Adipocyte (in vitro differentiated cells): ENCODE data around the gene SLC6A3.
A peak's percentile ranks its signal among the peaks of the same experiment; 100 is the strongest.
"Not testable (repeated sequence)": the region's sequence is repeated elsewhere in the genome, so short reads cannot be mapped to it uniquely, and the experiment has no call there.

Source experiments
- DNase-seq: peaks from one replicate; pipeline ENCODE4 v3.0.0-alpha.2; 2015; ENCODE audit warnings: low read depth
- H3K27me3 ChIP-seq: replicated peaks from 2 replicates; pipeline ENCODE4 v1.7.0; 2013; ENCODE audit warnings: mild to moderate bottlenecking, low read length, moderate library complexity; ENCODE audit not compliant: control insufficient read depth, insufficient read depth
- H3K36me3 ChIP-seq: 2 replicates; pipeline ENCODE4 v1.7.0; 2013; ENCODE audit warnings: low read length, mild to moderate bottlenecking, moderate library complexity; ENCODE audit not compliant: control insufficient read depth, insufficient read depth, severe bottlenecking
- H3K4me1 ChIP-seq: 2 replicates; pipeline ENCODE4 v1.7.0; 2013; ENCODE audit warnings: mild to moderate bottlenecking, low read length, moderate library complexity; ENCODE audit not compliant: control insufficient read depth, insufficient read depth
- H3K4me3 ChIP-seq: 2 replicates; pipeline ENCODE4 v1.7.0; 2013; ENCODE audit warnings: mild to moderate bottlenecking, low read length, moderate library complexity
- H3K9ac ChIP-seq: 2 replicates; pipeline ENCODE4 v1.7.0; 2013; ENCODE audit warnings: mild to moderate bottlenecking, low read length, moderate library complexity
- H3K9me3 ChIP-seq: 2 replicates; pipeline ENCODE4 v1.7.0; 2013; ENCODE audit warnings: mild to moderate bottlenecking, low read length, moderate library complexity; ENCODE audit not compliant: control insufficient read depth

The SLC6A3 gene

DNA sequence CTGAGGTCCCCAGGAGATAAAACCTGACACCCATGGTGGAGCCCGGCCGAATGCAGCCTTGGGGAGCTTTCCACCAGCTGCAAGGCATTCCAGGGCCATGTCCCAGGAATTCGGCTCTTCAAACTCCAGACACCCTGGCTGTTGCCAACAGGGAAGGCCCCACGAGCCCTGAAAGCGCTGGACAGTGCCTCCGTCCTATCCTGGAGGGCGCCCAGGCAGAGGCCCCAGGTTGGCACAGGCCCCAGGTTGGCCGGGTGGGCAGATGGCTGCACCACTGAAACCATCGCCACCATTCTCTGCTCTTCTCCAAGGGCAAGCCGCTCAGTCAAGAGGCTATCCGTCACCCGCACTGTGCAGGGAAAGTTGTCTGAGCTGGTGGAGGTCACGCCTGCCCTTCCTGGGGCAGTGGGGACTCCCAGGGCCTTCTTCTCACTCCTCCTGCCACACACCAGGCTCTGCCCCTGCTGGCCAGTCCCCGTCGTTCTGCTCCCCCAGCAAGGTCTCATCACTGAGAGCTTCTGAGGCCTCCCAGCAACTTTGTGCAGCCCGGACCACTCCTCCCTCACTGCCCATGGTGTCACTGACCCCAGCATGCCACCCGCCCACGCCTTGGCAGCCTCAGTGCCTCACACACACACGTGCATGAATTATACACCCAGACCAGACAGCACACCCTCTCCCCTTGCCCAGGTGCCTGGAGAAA is 21.2 kb downstream of the SLC6A3 start:
- DNase-seq = no peak
- Histone ChIP-seq H3K9me3 (peaks cover 44% of the 10 kb centered on the region), H3K4me3 (no peak overlapping the region), H3K9ac (no peak overlapping the region), H3K4me1 (peaks cover 20% of the 10 kb centered on the region), H3K27me3 (peaks cover 6% of the 10 kb centered on the region), H3K36me3 (no peaks in the 10 kb centered on the region)

DNA sequence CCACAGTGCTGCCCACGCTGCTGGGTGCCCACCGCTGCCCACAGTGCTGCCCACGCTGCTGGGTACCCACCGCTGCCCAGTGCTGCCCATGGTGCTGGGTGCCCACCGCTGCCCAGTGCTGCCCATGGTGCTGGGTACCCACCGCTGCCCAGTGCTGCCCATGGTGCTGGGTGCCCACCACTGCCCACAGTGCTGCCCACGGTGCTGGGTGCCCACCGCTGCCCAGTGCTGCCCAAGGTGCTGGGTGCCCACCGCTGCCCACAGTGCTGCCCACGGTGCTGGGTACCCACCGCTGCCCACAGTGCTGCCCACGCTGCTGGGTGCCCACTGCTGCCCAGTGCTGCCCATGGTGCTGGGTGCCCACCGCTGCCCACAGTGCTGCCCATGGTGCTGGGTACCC is 22.7 kb downstream of the SLC6A3 start:
- not testable (repeated sequence) for DNase-seq, H3K4me3 ChIP-seq, H3K36me3 ChIP-seq, H3K9ac ChIP-seq
- H3K27me3 ChIP-seq = peaks cover 12% of the 10 kb centered on the region
- peaks cover 35% of the 10 kb centered on the region for H3K9me3 ChIP-seq
- peaks cover 20% of the 10 kb centered on the region for H3K4me1 ChIP-seq

DNA sequence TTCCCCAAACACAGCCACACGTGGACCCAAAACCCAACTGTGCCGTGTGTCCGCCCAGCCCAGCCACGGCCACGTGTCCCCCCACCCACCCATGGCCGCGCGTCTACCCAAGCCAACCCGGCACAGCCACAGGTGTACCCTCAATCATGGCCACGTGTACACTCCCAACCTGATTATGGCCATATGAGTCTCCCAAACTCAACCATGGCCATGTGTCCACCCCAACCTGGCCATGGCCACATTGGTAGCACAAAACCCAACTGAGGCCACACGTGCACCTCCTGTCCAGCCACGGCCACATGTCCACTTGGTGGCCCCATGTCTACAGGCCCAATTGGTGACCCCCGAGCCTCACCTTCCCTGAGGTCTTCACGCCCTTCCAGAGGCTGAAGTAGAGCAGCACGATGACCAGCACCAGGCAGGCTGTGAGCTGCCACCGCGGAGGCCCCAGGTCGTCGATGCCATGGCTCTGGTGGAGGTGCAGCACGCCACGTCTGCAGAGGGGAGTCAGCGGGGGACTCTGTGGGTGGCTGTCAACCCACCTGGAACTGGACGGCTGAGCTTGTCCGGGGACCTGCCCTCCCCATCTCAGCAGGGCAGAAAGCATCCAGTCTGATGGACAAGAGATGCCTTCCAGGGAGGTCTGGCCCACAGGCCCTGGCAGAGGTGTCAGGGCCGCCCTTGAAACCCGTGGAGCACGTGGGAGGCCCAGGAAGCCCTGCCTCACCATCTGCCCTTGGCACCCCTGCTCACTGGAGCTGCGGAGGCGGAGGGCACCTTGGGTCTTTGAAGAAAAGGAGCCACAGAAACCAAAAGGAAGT is 23.5 kb downstream of the SLC6A3 start:
- Histone ChIP-seq H3K4me1 (peaks cover 20% of the 10 kb centered on the region), H3K4me3 (no peak overlapping the region), H3K27me3 (peaks cover 12% of the 10 kb centered on the region), H3K36me3 (no peaks in the 10 kb centered on the region), H3K9ac (no peak overlapping the region), H3K9me3 (peaks cover 27% of the 10 kb centered on the region)
- DNase-seq = no peak

DNA sequence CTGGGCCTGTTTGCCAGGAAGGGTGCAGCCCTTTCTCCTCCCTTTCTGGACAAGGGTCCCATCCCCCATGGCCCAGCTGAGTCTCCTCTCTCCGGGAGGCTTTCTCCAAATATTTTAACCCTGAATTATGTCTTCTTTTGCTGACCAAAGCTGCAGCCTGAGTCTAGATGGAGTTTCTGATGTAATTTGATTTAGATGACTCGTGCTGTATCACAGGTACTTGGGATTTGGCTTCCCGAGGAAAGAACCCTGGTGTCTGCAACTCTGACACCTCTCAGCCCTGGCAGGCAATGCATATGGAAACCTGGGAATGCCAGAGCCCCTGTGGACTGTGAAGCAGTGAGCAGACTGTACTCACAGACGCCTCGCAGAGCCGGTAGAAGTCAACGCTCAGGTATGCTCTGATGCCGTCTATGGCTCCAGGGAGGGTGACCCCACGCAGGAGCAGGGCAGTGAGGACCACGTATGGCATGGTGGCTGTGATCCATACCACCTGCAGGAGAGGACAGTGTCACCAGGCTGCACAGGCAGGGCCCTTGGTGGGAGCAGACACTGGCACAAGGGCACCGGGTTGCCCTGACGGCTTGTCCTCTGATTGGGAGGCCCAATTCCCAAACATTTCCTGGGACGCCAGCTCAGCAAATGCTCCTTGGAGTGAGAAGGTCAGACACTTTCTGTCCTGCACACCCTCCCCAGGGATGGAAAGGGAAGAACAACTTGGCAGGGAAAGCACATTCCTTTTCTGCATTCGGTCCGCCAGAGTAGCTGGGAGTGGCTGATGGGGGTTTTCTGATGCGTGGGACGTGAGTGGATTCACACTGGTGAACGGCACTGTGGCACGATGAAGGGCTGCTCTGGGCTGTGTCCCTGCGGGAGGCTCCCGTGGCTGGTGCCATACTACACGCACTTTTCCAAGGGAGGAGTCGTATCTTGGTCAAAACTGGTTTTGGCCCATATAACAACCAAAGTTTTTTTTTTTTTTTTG is 24.7 kb downstream of the SLC6A3 start:
- Histone ChIP-seq H3K4me1 (peaks cover 20% of the 10 kb centered on the region), H3K36me3 (no peaks in the 10 kb centered on the region), H3K9me3 (peaks cover 15% of the 10 kb centered on the region), H3K9ac (no peak overlapping the region), H3K4me3 (no peak overlapping the region), H3K27me3 (peaks cover 16% of the 10 kb centered on the region)
- DNase-seq = peak; percentile 2

DNA sequence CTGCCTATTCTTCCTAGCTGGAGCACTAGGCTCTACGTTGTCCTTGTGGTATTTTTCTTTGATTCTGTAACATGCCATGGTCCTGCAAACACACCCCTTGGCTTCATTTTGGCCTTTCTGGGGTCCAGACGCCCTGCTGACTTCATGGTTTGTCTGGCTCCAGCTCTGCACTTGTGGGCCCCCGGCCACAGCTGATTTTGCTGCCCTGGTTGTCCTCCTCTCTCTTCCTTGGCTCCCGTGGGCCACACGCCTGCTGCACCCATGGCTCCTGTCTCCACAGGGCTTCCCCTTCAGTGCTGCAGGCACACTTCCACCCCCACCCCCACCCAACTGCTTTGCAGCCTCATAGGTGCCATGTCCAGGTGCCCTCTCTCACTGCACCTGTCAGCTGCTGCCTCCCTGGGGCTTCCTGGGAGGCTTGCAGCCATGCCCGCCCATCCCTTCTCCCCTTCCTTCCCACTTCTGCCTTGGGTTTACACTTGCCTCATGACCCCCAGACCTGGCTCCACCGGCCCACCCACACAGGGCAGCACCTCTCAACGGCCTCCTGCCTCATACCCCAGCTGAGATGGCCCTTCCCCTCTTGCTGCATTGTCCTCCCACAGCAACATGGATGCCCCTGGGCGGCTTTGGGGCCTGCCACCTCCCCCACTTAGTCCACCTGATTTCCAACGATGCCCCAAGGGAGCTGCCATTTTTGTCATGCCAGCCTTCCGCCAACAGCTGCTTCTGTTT is 25.6 kb downstream of the SLC6A3 start:
- DNase-seq = no peak
- peaks cover 18% of the 10 kb centered on the region for H3K4me1 ChIP-seq
- H3K9me3 ChIP-seq = peaks cover 7% of the 10 kb centered on the region
- no peaks in the 10 kb centered on the region for H3K36me3 ChIP-seq
- H3K27me3 ChIP-seq = peaks cover 22% of the 10 kb centered on the region
- H3K9ac ChIP-seq = no peak overlapping the region
- no peak overlapping the region for H3K4me3 ChIP-seq

DNA sequence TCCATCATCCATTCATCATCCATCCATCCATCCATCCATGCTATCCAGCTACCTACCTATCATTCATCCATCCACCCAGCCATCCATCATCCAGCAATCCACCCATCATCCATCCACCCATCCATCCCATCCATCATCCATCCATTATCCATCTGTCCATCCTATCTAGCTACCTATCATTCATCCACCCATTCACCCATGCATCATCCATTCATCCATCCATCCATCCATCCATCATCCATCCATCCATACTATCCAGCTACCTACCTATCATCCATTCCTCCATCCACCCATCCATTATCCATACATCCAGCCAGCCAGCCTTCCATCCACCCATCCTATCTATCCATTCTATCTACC is 26.3 kb downstream of the SLC6A3 start:
- no peaks in the 10 kb centered on the region for H3K36me3 ChIP-seq
- peaks cover 14% of the 10 kb centered on the region for H3K4me1 ChIP-seq
- H3K4me3 ChIP-seq = no peak overlapping the region
- DNase-seq = no peak
- H3K9me3 ChIP-seq = peaks cover 7% of the 10 kb centered on the region
- H3K9ac ChIP-seq = no peak overlapping the region
- H3K27me3 ChIP-seq = peaks cover 24% of the 10 kb centered on the region

DNA sequence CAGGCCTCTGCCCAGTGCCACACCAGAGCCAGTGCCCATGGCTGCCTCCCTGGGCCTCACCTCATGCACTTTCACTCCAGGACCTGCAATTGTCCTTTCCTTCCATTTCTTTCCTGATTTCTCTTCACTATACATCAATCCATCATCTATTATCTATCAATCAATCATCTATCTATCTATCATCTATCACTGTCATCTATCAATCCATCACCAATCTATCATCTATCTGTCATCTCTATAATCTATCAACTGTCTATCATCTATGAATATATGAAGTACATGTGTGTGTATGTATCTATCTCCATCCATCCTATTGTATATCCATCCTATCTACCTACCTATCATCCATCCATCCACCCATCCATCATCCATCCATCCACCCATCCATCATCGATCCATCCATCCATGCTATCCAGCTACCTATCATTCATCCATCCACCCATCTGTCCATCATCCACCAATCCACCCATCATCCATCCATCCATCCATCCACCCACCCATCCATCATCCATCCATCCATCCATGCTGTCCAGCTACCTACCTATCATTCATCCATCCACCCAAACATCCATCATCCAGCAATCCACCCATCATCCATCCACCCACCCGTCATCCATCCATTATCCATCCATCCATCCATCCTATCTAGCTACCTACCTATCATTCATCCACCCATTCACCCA is 26.9 kb downstream of the SLC6A3 start:
- Histone ChIP-seq H3K4me1 (peaks cover 14% of the 10 kb centered on the region), H3K27me3 (peaks cover 24% of the 10 kb centered on the region), H3K9ac (no peak overlapping the region), H3K36me3 (no peaks in the 10 kb centered on the region), H3K4me3 (no peak overlapping the region), H3K9me3 (peaks cover 7% of the 10 kb centered on the region)
- no peak for DNase-seq

DNA sequence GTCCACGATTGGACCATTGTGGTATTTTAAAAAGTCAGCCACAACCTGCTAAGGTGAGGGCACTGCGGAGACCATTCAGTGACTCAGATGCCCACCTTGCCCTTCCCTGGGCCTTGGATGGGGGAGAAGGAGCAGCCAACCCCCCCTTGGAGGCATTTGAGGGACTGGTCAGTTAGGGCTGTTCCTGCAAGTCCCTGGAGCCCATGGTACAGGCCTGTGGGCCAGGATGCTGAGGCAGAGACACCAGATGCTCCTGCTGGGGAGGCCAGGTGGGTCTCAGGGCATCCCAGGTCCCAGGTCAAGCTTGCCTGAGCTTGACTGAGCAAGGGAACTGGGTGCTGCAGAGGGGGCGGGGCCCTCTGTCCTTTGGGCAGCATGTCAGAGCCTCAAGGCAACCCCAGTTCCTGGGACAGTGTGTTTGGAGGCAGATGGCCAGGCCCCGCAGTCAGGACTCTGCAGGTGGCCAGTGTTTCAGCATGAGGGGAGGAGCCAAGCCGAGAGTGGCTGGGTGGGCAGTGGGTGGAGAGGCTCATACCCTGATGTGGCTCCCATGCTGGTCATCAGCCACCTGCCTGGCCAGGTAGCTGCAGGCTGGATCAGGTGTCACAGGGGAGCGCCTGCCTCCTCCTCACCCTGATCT is 27.5 kb downstream of the SLC6A3 start:
- H3K9ac ChIP-seq = no peak overlapping the region
- H3K27me3 ChIP-seq = peaks cover 24% of the 10 kb centered on the region
- no peaks in the 10 kb centered on the region for H3K36me3 ChIP-seq
- H3K4me1 ChIP-seq = peaks cover 14% of the 10 kb centered on the region
- H3K4me3 ChIP-seq = no peak overlapping the region
- no peak for DNase-seq
- H3K9me3 ChIP-seq = peaks cover 7% of the 10 kb centered on the region

DNA sequence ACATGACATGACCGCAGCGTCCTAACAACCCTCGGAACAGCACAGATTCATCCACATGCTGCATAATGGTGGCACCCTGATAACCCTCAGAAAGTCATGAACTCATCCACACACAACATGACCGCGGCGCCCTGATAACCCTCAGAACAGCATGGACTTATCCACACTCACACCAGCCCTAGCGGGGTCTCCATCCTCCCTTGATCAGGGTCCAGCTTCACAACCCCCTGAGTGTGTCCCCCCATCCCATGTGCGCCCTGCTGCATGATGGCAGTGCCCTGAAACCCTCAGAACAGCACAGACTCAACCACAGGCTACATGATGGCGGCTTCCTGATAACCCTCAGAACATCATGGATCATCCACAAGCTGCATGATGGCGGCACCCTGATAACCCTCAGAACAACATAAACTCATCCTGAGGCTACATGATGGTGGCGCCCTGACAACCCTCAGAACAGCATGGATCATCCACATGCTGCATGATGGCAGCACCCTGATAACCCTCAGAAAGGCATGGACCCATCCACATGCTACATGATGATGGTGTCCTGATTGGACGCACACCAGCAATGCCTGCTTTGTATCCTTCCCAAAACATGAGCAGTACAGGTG is 28.3 kb downstream of the SLC6A3 start:
- Histone ChIP-seq H3K27me3 (peaks cover 31% of the 10 kb centered on the region), H3K36me3 (no peaks in the 10 kb centered on the region), H3K4me3 (no peak overlapping the region), H3K9ac (no peak overlapping the region), H3K4me1 (peaks cover 14% of the 10 kb centered on the region), H3K9me3 (peaks cover 7% of the 10 kb centered on the region)
- DNase-seq = no peak
